HG03025 (cell line): ENCODE measurements around the gene GALNT16.
"Not testable (repeated sequence)": the region's sequence is repeated elsewhere in the genome, so short reads cannot be mapped to it uniquely, and the experiment has no call there.

Source experiments
- ATAC-seq: cut with Tn5 transposase; IDR thresholded peaks from one replicate; pipeline ENCODE4 v1.9.1; 2021; ENCODE audit warnings: mild to moderate bottlenecking, moderate library complexity; ENCODE audit not compliant: unreplicated experiment, low FRiP score

GALNT16 gene

GRCh38 chr14:69284170-69284569 is 24.2 kb downstream of the GALNT16 start:
- no peak for ATAC-seq

DNA sequence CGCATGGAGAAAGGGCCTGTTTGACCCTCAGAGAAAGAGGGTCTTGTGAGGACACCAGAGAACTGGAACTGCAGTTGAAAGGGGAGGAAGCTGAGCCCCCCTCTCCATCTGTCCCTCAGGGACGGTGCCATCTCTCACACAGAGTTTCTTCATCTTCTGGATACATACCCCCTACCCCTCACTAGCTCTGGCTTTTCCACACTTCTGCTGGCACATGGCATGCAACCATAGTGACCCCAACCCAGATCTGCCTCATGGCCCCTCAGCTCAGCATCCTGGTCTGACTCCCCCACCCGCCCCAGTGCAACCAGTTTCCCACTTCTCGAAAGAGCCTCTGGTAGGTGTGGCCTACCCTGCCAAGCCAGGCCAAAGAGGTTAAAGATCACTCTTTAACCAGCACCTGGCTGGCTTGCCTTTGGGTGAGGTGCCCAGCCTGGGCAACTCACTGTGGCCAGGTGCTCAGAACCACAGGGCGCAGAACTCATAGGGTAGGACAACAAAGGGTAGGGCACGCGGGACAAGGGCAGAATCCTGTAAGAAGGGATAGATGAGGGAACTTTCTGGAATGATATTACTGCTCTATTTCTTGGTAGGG is 25.8 kb downstream of the GALNT16 start:
- ATAC-seq = no peak

DNA sequence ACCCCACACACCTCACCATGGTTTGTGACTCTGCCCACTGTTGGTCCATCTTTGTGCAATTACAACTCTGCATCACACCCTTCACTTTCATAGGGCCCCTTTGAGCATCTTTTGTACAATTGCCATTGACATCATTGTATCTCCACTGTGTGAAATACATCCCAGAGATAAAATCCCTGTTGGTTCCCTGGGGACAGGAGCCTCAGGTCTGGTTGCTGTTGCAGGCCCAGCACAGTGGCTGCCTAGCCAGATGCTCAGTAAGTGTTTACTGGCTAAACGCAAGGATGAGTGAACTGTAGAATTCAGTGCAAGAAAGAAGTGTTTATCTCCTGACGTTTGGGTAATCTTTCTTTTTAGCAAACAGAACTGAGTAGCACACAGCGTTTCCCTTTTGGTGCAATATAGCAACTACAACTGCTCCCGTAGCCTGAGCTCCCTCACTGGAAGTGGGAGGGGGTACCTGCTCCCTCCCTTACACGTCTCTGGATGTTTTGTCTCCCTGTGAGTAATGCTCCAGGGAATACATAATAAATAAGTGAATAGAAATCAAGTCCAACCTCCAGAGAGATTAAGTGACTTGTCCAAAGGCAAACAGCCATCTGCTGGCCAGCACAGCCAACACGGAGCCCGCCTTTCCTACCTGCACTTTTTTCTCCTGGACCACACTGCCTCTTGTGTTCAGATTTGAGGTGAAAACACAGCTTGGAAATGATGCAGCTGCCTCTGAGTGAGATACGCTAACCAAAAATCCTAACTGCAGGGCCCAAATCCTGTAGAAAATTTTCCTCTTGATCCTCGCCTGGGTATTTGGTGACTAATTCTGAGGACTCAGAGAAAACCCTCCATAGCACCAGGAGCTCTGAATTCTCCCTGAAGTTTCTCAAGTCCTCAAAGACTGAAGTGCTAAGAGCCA is 27.4 kb downstream of the GALNT16 start:
- no peak for ATAC-seq

GRCh38 chr14:69288011-69288771 is 28.2 kb downstream of the GALNT16 start:
- no peak for ATAC-seq

DNA sequence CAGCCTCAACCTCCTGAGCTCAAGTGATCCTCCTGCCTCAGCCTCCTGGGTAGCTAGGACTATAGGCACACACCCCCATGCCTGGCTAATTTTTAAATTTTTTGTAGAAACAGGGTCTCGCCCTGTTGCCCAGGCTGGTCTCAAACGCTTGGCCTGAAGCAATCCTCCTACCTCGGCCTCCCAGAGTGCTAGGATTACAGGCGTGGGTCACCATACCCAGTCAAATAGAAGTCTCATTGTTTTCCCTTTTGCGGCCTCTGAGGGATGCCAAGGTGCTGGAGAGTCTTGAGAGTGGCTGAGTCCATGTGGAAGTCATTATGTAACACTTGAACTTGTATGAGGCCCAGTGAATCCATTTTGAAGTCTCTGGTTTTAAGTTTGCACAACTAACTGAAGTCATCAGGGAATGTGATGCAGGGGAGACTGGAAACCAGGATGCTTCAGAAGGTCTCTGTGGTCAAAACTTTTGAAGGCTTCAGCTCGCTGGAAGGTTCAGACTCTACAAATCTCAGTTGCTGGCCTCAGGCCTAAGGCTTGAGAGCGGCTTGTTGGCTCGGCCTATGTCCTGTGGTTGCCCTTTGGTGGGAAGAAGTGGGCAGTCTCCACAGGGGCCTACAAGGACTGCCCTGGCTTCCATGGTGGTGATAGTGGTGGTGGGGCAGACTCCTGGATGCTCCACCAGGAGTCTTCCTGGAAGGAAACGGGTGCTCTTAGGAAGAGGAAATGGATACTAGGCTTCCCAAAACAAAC is 29.2 kb downstream of the GALNT16 start:
- ATAC-seq = no peak

DNA sequence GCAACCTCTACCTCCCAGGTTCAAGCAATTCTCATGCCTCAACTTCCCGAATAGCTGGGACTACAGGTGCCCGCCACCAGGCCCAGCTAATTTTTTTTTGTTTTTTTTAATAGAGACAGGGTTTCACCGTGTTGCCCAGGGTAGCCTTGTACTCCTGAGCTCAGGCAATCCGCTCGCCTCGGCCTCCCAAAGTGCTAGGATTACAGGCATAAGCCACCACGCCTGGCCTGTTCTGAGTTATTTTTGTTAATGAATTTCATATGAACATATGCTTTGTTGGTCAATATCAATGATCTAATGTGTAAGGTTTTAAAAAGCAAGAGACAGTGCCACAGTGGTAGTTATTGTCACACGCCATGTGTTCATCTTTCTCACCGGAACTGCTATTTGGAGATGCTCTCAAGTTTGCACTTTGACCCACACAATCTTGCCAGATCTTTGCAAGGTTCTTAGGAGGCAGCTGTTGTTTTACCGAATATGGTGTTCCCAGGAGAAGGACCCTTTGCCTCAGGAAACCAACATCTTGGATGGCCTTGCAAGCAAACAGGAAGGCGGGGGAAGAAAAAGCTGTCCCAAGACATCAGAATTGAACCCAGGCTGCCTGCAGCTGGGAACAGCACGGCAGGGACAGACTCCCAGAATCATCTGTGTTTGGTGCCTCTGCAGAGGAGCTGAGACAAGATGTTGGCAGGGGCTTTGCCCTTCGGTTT is 30.0 kb downstream of the GALNT16 start:
- no peak for ATAC-seq

GRCh38 chr14:69290881-69291280 is 30.9 kb downstream of the GALNT16 start:
- not testable (repeated sequence) for ATAC-seq

DNA sequence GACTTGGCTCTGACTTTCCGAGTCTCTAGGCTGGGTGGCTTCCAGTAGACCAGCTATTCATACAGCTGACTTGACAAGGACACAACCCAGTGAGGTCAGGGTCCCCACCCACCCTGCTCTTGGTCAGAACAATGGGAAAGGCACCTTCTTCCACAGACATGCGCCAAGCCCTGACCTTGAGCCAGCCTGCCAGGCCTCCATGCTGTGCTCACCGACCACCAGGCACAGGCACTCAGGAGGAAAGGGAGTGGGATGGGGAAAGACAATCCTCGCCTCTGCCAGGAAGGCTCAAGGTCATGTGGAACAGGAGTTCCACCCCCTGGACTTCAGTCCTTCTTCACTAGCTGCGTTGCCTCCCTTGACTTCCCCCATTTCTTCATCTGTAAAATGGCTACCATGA is 31.4 kb downstream of the GALNT16 start:
- ATAC-seq = no peak

- no peak for ATAC-seq
Observed at GRCh38 chr14:69291891-69292561, 32.1 kb downstream of the GALNT16 start.

DNA sequence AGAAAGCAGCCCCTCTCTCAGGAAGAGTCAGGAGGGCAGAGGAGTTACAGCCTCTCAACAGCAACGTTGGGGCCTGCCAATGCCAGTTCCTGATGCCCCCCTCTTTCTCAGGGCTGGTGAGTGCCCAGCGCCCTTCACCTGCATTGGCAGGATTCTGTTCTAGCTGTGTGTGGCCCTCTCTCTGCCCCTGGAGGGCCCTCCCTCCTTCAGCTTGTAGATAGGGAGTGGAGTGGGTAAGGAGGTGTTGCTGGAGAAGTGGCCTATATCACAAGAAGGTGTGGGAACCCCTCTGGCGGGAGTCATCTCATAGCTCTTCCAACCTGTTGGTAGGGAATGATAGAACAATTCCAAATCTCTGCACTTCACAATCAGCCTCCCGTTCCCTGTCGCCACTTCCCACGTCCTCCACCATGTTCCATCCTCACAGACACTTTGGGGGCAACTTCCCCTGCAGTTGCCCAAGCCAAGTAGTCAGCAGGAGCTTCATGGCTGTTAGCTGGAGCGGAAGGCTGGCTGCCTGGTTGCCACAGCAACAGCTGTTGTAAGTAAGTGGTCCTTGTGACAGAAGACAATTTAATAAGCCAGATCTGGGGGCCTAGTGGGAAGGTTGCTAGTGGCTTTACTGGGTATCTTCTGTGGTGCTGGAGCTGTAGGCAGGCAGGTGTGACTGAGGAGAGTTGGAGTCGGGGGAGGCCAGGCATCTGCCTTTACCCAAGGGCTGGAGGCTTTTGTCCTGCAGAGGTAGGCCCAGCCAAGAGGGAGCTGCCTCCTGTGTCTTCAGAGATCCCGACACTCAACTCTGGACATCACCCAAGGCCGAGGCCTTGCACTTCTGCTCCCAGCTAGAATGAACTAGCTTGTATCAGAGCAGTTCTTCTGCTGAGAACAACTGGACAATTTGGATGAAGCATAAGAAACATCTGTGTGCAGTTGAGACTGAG is 38.4 kb downstream of the GALNT16 start:
- no peak for ATAC-seq

GRCh38 chr14:69299286-69300035 is 39.5 kb downstream of the GALNT16 start:
- no peak for ATAC-seq

- ATAC-seq = no peak
Observed at GRCh38 chr14:69300601-69301221, 40.8 kb downstream of the GALNT16 start.

DNA sequence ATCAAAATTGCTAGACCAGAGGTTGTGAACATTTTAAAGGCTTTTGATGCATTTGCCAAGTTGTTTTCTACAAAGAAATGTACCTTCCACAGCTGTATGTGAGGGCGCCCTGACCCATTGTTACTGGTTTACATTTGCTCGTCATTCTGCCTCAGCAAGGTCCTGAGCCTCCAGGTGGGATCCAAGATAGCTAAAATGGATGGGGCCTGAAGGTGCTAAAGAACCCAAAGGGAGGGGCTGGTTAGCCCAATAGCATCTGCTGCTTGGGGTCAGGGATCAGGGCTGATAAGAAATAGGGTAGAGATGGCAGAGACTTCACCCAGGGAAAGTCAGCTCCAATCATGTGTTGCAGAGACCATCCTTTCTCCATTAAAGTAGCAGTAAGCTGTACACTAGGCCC is 43.1 kb downstream of the GALNT16 start:
- ATAC-seq = no peak

DNA sequence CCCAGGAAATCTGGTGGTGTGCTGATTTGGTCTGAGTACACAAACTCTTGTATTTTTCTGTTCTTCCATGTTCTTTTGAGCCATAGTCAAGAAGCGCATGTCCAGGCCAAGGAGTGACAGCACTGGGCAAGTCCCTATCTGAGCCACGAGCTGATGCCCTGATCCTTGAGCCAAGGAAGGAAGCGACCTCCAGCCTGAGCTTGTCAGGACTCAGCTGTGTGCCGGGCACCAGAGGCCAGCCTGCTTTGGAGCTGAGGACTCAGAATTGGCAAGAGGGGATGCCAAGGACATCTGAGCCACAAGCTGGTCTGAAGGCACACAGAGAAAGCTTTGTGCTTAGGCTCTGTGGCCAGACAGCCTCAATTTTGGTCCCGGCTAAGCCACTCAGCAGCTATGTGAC is 52.6 kb downstream of the GALNT16 start:
- no peak for ATAC-seq

DNA sequence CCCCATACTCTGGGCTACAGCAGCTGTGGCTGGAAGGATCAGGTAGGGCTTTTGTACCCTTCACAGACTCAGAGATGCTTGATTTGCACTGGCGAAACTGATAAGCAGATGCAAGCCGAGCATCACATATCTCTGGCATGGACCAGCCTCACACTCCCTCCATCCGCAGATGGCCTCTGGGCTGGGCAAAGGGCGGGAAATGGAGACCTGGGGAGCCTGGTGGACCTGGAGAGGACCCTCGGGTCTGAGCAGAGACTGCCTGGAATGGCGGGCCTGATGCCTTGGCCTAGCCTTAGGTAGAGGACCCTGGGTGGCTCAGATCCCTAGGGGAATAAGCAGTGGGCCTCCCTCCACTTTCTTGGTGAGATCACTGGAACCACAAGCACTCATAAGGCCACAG is 53.2 kb downstream of the GALNT16 start:
- ATAC-seq = no peak

GRCh38 chr14:69314327-69314726 is 54.4 kb downstream of the GALNT16 start:
- ATAC-seq = no peak

GRCh38 chr14:69315301-69315700 is 55.3 kb downstream of the GALNT16 start:
- ATAC-seq = no peak
